ENCODE measurements around the gene ASB7.

DNA sequence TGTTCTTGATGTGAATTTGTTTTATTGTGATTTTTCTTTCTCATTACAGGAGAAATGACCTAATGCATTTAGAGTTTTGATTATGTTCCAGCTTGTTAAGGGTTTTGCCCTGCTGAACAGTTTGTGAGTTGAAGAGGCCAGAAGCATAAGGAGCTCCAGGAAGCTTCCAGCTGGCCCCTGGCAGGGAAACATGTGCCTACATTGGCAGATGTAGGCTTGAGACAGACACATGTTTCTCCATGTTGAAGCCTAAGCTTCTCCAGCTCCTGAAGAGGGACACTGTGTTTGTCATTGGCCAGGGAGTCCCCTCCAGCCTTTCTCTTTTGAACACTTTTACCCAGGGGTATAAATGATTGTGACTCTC, 88.4 kb downstream of the ASB7 start:
- TF ChIP-seq, protein P1, sequence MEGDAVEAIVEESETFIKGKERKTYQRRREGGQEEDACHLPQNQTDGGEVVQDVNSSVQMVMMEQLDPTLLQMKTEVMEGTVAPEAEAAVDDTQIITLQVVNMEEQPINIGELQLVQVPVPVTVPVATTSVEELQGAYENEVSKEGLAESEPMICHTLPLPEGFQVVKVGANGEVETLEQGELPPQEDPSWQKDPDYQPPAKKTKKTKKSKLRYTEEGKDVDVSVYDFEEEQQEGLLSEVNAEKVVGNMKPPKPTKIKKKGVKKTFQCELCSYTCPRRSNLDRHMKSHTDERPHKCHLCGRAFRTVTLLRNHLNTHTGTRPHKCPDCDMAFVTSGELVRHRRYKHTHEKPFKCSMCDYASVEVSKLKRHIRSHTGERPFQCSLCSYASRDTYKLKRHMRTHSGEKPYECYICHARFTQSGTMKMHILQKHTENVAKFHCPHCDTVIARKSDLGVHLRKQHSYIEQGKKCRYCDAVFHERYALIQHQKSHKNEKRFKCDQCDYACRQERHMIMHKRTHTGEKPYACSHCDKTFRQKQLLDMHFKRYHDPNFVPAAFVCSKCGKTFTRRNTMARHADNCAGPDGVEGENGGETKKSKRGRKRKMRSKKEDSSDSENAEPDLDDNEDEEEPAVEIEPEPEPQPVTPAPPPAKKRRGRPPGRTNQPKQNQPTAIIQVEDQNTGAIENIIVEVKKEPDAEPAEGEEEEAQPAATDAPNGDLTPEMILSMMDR (IDR thresholded peaks at IDR 0.05), result no peak
- TF ChIP-seq POLR2A (IDR thresholded peaks at IDR 0.05), result no peak

Measured in adrenal gland (tissue), 5 donors.